SIG-M5 treated with dmso at 0.1 percent for 504 hours (cell line): ENCODE data around the gene NBPF3.

ENCODE experiments used
- DNase-seq: peaks from one replicate; lab custom pipeline; 2025; ENCODE audit not compliant: unreplicated experiment; lab: John Stamatoyannopoulos, UW

Gene NBPF3

GRCh38 chr1:21491488-21492355 lies 51.8 kb downstream of the NBPF3 start:
- no peak for DNase-seq

- DNase-seq: no peak
Measured at GRCh38 chr1:21492356-21492625, 52.4 kb downstream of the NBPF3 start.

DNA sequence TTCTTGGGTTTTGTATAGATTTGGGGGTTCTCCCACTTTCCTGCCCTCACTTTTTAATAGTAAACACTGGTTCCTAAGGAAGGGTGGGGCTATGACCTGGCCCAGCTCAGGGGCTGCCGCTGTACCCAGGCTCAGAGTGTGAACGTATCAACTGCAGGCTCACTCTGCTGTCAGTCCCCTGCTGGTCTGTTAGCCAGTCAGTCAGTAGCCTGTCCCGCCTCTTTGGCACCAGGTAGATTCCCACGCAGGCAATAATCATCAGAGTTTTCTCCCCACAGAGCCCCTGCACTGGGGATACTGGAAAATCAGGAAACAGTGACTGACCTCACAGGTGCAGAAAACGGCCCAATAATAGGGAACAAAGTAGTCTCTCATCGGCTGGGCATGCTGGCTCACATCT lies 54.3 kb downstream of the NBPF3 start:
- no peak for DNase-seq

- DNase-seq: no peak
Measured at GRCh38 chr1:21495225-21495820, 55.4 kb downstream of the NBPF3 start.

DNA sequence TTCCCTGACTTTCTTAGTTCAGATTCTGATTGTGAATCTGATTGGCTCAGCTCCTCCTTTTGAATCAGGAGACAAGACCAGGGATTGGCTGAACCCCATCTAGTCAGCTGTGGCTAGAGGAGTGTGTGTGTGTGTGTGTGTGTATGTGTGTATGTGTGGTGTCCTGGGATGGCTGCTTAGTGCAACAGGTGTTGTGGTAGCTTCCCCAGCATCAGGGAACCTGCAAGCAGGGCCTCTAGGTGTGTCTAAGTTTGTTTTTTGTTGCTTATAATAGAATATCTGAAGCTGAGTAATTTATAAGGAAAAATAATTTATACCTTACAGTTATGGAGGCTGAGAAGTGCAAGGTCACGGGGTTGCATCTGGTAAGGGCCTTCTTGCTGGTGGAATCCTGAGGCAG lies 56.1 kb downstream of the NBPF3 start:
- no peak for DNase-seq

GRCh38 chr1:21496886-21497285 lies 56.9 kb downstream of the NBPF3 start:
- DNase-seq: no peak

DNA sequence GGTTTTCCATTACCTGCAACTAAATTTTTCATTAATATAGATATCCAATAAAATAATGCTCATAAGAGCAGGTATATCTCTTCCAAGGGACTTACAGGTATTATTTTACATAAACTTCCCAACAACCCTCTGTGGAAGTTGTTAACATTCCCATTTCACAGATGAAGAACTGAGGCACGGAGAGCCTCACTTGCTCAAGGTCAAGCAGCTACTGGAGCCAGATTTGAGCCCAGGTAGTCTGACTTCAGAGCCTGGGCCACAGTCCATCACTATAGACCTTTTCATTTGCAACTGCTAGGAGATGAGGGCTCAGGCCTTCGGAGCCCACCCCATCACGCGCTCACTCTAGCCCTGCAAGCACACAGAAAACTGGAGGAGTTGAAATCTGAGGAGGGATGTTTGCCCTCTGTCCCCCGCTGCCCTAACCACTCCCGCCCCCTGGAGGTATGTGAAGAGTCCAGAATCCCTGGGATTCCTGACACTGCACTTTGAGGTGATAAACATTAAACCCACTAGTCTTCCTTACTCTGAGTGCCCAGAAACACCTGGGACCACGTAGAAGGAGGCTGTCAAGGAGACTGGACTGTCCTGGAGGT lies 57.6 kb downstream of the NBPF3 start:
- no peak for DNase-seq

- DNase-seq: no peak
Measured at GRCh38 chr1:21499283-21499950, 59.5 kb downstream of the NBPF3 start.

GRCh38 chr1:21503706-21504377 lies 63.9 kb downstream of the NBPF3 start:
- DNase-seq: no peak

DNA sequence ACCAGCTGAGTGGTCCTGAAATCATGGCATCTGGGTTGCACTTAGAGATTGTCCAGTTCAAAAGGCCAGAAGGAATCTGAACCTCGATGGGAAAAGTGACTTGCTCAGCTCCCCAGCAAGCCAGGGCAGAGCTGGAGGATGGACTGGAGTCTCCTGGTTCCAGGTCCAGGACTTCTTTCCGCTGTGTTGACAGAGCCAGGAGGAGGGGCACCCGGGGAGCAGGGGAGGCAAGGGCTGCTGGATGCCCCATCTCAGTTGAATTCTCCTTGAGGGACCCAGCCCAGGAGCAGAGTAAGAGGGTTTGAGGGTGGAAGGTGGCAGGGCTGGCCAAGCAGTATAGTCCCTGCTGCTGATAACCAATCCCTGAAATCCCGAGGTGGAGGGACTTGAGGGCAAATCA lies 66.9 kb downstream of the NBPF3 start:
- no peak for DNase-seq

DNA sequence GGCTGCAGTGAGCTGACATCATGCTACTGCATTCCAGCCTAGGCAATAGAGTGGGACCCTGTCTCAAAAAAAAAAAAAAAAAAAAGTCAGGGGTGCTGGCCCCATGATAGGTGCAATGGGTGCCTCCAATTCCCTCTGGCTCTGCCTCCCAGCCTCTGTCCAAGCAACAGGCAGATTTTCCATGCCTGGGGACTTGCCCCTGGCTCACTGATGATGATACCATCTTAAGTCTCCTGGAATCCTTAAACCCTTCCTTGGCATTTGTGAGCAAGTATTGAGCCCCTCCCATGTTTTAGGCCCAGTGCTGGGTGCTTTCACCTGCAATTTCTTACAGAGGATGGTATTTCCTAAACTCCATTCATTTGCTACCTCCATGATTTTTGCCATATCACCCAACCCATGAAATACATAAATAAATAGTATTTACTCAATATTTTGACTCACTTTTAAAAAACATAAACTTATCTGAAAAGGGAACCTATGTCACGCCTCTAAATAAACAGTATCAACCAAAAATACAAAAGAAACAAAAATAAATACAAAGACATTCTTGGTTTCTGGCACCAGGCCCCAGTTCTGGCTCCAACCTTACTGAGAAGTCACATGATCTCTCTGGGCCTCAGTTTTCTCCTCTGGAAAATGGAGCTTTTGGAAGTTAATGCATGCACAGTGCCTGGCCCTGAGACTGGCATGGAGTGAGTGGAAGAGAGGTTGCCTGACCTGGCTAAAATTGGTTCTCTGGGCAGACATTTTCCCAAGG lies 67.8 kb downstream of the NBPF3 start:
- no peak for DNase-seq

- no peak for DNase-seq
Measured at GRCh38 chr1:21508580-21509350, 68.8 kb downstream of the NBPF3 start.

DNA sequence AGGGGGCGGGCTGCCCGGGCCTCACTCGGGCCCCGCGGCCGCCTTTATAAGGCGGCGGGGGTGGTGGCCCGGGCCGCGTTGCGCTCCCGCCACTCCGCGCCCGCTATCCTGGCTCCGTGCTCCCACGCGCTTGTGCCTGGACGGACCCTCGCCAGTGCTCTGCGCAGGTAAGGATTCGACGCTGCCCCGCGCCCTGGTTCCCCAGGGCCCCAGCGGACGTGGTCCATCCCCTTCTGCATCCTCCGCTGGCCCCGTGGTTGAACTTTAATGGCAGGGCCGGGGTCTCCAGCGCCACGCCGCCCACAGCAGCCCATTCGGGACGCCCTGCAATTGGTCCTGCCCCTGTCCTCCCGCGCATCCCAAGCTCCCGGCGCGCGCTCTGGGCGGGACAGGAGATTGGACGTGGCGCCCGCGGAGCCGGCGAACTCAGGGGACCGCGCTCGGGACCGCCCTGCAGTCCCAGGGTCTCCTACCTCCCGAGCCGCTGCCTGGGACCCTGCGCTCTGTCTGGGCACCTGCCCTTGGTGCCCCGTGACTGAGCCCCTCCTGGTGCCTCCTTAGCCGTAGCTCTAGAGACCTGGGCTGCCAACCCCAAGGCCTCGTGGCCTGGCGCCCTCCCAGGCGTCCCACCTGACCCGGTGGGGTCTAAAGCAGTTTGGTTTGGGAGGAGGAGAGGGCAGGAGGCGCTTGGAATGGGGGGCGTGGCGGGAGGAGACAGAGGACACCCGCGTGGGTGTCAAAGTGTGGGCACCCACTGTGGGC lies 69.6 kb downstream of the NBPF3 start, which contains the start of gene ALPL:
ALPL (plus strand) TSS at position 73 of the 762 bp plus-strand sequence. CDS start 44,659 bp downstream, outside the sequence.
- DNase-seq: no peak

- no peak for DNase-seq
Measured at GRCh38 chr1:21510113-21510493, 70.2 kb downstream of the NBPF3 start.

DNA sequence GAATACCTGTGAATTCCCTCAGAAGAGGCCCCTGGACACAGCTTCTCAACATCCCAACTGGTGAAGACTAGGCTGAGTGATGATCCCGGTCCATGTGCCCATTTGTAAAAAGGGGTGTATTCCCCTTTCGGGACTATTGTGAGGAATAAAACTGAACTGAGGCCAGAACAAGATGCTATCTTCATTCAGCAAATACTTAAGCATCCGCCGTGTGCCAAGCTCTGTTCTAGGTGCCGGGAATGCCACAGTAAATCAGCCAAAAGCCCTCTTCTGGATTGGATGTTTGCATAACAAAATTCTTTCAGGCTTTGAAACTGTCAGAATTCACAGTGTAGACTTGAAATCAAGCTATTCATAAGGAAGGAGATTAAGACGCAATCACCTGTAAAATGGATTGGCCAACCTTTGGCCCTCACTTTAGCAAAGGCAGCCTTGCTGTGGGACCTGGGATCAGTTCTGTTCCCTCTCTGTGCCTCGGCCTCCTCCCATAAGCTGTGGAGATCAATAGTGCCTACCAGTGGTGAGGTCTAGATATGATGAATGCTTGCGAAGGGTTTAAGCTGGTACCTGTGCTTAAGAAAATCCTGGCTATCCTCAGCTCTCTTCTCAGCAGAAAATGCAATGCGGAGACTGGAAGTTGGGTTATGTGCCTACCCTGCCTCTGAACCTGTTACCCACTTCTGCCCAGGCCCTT lies 71.1 kb downstream of the NBPF3 start:
- DNase-seq: no peak

GRCh38 chr1:21511579-21512522 lies 71.9 kb downstream of the NBPF3 start:
- DNase-seq: no peak

- DNase-seq: no peak
Measured at GRCh38 chr1:21514245-21514644, 74.3 kb downstream of the NBPF3 start.
